ENCODE data around the gene WDR88.
A peak's percentile ranks its signal among the peaks of the same experiment; 100 is the strongest.

The WDR88 gene

GRCh38 chr19:33194532-33194885, 62.6 kb downstream of the WDR88 start:
- H3K4me3 ChIP-seq (replicated peaks; ENCODE audit: insufficient read depth, low read length) = peak overlapping the region; percentile 78

GRCh38 chr19:33194886-33195644, 63.2 kb downstream of the WDR88 start:
- peak in 1 of 2 experiments; percentile 38 for DNase-seq (ENCODE audit: low read depth in 1 of 2, low spot score in 1 of 2)
- TF ChIP-seq GABPA (IDR thresholded peaks at IDR 0.05; ENCODE audit: low read depth) = no peak
- TF ChIP-seq SPI1 (IDR thresholded peaks at IDR 0.05; ENCODE audit: borderline replicate concordance, low read depth) = no peak
- TF ChIP-seq REST (IDR thresholded peaks at IDR 0.05; ENCODE audit: insufficient replicate concordance, low read depth) = no peak
- TF ChIP-seq POLR2AphosphoS5 (IDR thresholded peaks at IDR 0.05; ENCODE audit: low read depth) = no peak
- no peak for TF ChIP-seq CTCF (IDR thresholded peaks at IDR 0.05; ENCODE audit: insufficient read depth, low read length)
- Histone ChIP-seq H3K4me3 (replicated peaks; ENCODE audit: insufficient read depth, low read length) (peak overlapping the region; percentile 78), H3K27me3 (ENCODE audit: insufficient read depth, poor library complexity, severe bottlenecking) (no peaks in the 10 kb centered on the region), H3K27ac (replicated peaks) (peak overlapping the region; percentile 98)

More at GRCh38 chr19:33194532-33194885, 62.6 kb downstream of the WDR88 start:
- Histone ChIP-seq H3K27me3 (ENCODE audit: insufficient read depth, poor library complexity, severe bottlenecking) (no peaks in the 10 kb centered on the region), H3K27ac (replicated peaks) (no peak overlapping the region)
- no peak for DNase-seq (ENCODE audit: low read depth in 1 of 2, low spot score in 1 of 2)
- TF ChIP-seq REST (IDR thresholded peaks at IDR 0.05; ENCODE audit: insufficient replicate concordance, low read depth) = no peak

- peak overlapping the region; percentile 98 for H3K27ac ChIP-seq (replicated peaks)
- DNase-seq (ENCODE audit: low read depth in 1 of 2, low spot score in 1 of 2) = peak in 1 of 2 experiments; percentile 67
- TF ChIP-seq SPI1 (IDR thresholded peaks at IDR 0.05; ENCODE audit: borderline replicate concordance, low read depth) = peak; percentile 60; the same call in 1 of the 2 replicates
- TF ChIP-seq REST (IDR thresholded peaks at IDR 0.05; ENCODE audit: insufficient replicate concordance, low read depth) = no peak
- peak; percentile 51; the same call in 1 of the 2 replicates for TF ChIP-seq POLR2AphosphoS5 (IDR thresholded peaks at IDR 0.05; ENCODE audit: low read depth)
- no peak for TF ChIP-seq GABPA (IDR thresholded peaks at IDR 0.05; ENCODE audit: low read depth)
- H3K27me3 ChIP-seq (ENCODE audit: insufficient read depth, poor library complexity, severe bottlenecking) = no peaks in the 10 kb centered on the region
- H3K4me3 ChIP-seq (replicated peaks; ENCODE audit: insufficient read depth, low read length) = peak overlapping the region; percentile 78
These were observed 63.9 kb downstream of the WDR88 start for GRCh38 chr19:33195645-33196347.
